Measurements from ENCODE around the gene ESCO1.

Gene ESCO1

DNA sequence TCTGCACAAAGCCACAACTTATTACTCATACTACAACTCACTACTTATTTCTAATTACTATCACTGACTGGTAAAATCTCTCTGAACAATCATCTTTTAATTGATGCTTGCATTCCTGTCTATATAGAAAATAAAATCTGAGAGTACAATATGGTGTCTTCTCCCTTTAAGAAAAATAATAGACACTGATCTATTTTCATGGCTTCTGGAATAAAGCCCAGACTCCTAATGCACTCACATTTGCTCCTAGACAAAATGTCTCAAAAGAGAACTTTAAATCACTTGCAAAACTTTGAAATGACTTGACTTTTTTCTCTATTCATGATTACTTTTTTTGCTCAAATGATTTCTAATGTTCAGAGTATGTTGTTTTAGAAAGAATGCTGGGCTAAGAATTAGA lies 28.7 kb downstream of the ESCO1 start:
- H3K4me1 ChIP-seq (ENCODE audit: insufficient read depth, low read length, severe bottlenecking), result no peaks in the 10 kb centered on the region
- H3K79me2 ChIP-seq (ENCODE audit: insufficient read depth, low read length), result no peaks in the 10 kb centered on the region
- H3K4me2 ChIP-seq (ENCODE audit: low read length), result no peak overlapping the region
- TF ChIP-seq, protein P1, sequence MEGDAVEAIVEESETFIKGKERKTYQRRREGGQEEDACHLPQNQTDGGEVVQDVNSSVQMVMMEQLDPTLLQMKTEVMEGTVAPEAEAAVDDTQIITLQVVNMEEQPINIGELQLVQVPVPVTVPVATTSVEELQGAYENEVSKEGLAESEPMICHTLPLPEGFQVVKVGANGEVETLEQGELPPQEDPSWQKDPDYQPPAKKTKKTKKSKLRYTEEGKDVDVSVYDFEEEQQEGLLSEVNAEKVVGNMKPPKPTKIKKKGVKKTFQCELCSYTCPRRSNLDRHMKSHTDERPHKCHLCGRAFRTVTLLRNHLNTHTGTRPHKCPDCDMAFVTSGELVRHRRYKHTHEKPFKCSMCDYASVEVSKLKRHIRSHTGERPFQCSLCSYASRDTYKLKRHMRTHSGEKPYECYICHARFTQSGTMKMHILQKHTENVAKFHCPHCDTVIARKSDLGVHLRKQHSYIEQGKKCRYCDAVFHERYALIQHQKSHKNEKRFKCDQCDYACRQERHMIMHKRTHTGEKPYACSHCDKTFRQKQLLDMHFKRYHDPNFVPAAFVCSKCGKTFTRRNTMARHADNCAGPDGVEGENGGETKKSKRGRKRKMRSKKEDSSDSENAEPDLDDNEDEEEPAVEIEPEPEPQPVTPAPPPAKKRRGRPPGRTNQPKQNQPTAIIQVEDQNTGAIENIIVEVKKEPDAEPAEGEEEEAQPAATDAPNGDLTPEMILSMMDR (IDR thresholded peaks at IDR 0.05; ENCODE audit: low read length), result no peak
- no peak for TF ChIP-seq EZH2 (IDR thresholded peaks at IDR 0.05; ENCODE audit: borderline replicate concordance, low read length)
- H3K27me3 ChIP-seq (ENCODE audit: insufficient read depth, low read length), result no peaks in the 10 kb centered on the region
- no peaks in the 10 kb centered on the region for H3F3A ChIP-seq (ENCODE audit: insufficient read depth, low read length)
- H3K4me3 ChIP-seq (ENCODE audit: low read depth, low read length, poor library complexity, severe bottlenecking), result no peak overlapping the region
- H3K36me3 ChIP-seq (ENCODE audit: insufficient read depth, low read length), result peaks cover 91% of the 10 kb centered on the region
- no peaks in the 10 kb centered on the region for H3K9me2 ChIP-seq (ENCODE audit: low read depth, low read length)
- H3K27ac ChIP-seq (ENCODE audit: low read depth, low read length, poor library complexity, severe bottlenecking), result no peak overlapping the region
- H3K9ac ChIP-seq (ENCODE audit: low read length), result no peak overlapping the region
- no peaks in the 10 kb centered on the region for H4K20me1 ChIP-seq (ENCODE audit: insufficient read depth, low read length)
- H2AFZ ChIP-seq (ENCODE audit: low read length), result no peak overlapping the region
- H3K9me3 ChIP-seq (ENCODE audit: low read length), result no peaks in the 10 kb centered on the region

DNA sequence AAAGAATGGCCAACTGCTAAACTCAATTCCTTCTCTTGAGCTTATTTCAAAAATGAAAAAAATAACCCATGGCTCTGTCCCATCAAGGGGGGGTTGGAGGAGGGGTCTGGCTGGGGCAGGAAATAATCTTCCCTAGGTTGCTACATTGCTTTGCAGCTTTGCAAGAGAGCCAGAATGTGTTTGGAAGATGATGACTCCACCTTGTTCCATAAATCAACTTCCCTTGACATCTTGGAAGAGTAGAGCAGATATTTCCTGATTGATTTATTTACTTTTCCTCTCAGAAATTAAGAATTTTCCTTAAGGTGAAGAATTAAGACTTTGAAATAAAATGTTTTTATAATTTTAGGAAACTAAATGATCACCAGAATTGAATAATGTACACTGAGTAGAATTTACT lies 41.3 kb downstream of the ESCO1 start:
- Histone ChIP-seq H3K4me1 (ENCODE audit: insufficient read depth, low read length, severe bottlenecking) (no peaks in the 10 kb centered on the region), H3K79me2 (ENCODE audit: insufficient read depth, low read length) (no peaks in the 10 kb centered on the region)

DNA sequence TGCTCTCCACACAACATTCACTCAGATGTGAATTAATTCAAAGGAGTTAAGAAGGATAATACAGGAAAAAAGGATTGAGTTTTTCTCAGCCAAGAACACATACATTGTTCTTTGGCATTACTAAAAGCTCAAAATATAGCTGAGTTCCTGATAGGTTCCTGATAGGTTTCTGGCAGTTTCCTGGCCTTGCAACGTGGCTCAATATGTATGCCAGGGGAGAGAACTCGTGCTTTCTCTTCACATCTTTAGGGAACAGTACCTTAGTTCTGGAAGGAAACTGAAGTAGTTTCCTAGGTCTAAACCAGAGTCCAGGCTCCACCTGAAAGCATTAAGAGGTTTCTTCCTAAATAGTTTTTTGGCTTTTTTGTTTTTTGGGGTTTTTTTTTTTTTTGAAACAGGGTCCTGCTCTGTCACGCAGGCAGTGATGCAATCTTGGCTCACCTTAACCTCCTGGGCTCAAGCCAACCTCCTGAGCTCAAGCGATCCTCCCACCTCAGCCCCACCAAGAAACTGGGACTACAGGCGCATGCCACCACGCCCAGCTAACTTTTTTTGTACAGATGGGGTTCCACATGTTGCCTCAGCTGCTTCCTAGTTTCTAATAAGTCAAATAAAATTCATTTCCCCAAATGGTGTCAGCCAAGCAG lies 42.8 kb downstream of the ESCO1 start:
- no peaks in the 10 kb centered on the region for H3K27me3 ChIP-seq (ENCODE audit: insufficient read depth, low read length)
- H3K79me2 ChIP-seq (ENCODE audit: insufficient read depth, low read length), result no peaks in the 10 kb centered on the region
- H3K9me3 ChIP-seq (ENCODE audit: low read length), result no peaks in the 10 kb centered on the region
- H3K9ac ChIP-seq (ENCODE audit: low read length), result no peak overlapping the region
- no peak overlapping the region for H3K4me2 ChIP-seq (ENCODE audit: low read length)
- H3F3A ChIP-seq (ENCODE audit: insufficient read depth, low read length), result no peaks in the 10 kb centered on the region
- no peaks in the 10 kb centered on the region for H3K9me2 ChIP-seq (ENCODE audit: low read depth, low read length)
- H2AFZ ChIP-seq (ENCODE audit: low read length), result no peak overlapping the region
- H3K4me1 ChIP-seq (ENCODE audit: insufficient read depth, low read length, severe bottlenecking), result no peaks in the 10 kb centered on the region
- no peaks in the 10 kb centered on the region for H4K20me1 ChIP-seq (ENCODE audit: insufficient read depth, low read length)
- H3K4me3 ChIP-seq (ENCODE audit: low read depth, low read length, poor library complexity, severe bottlenecking), result no peak overlapping the region
- H3K27ac ChIP-seq (ENCODE audit: low read depth, low read length, poor library complexity, severe bottlenecking), result no peak overlapping the region
- H3K36me3 ChIP-seq (ENCODE audit: insufficient read depth, low read length), result peaks cover 62% of the 10 kb centered on the region
- TF ChIP-seq, protein P1 (IDR thresholded peaks at IDR 0.05; ENCODE audit: low read length), result no peak
- no peak for TF ChIP-seq EZH2 (IDR thresholded peaks at IDR 0.05; ENCODE audit: borderline replicate concordance, low read length)

More for the DNA sequence above, 41.3 kb downstream of the ESCO1 start:
- Histone ChIP-seq H3K4me3 (ENCODE audit: low read depth, low read length, poor library complexity, severe bottlenecking) (no peak overlapping the region), H3F3A (ENCODE audit: insufficient read depth, low read length) (no peaks in the 10 kb centered on the region), H3K27ac (ENCODE audit: low read depth, low read length, poor library complexity, severe bottlenecking) (no peak overlapping the region), H3K9me2 (ENCODE audit: low read depth, low read length) (no peaks in the 10 kb centered on the region), H3K9ac (ENCODE audit: low read length) (no peak overlapping the region), H3K27me3 (ENCODE audit: insufficient read depth, low read length) (no peaks in the 10 kb centered on the region), H3K36me3 (ENCODE audit: insufficient read depth, low read length) (peaks cover 69% of the 10 kb centered on the region), H3K4me2 (ENCODE audit: low read length) (no peak overlapping the region), H2AFZ (ENCODE audit: low read length) (no peak overlapping the region), H3K9me3 (ENCODE audit: low read length) (no peaks in the 10 kb centered on the region), H4K20me1 (ENCODE audit: insufficient read depth, low read length) (no peaks in the 10 kb centered on the region)
- TF ChIP-seq, protein P1 (IDR thresholded peaks at IDR 0.05; ENCODE audit: low read length), result no peak
- no peak for TF ChIP-seq EZH2 (IDR thresholded peaks at IDR 0.05; ENCODE audit: borderline replicate concordance, low read length)
